Posterior cingulate gyrus (tissue), 11 donors: Measurements from ENCODE around the gene ZNF771.
"Not testable (repeated sequence)": the region's sequence is repeated elsewhere in the genome, so short reads cannot be mapped to it uniquely, and the experiment has no call there.

Source experiments
- DNase-seq, 10 donors: peaks; one replicate each; pipeline versions ENCODE4 v3.0.0 to v3.0.0-alpha.2; 2020 to 2021; ENCODE audit warnings: mixed read lengths in 3 of 10
- intact Hi-C: fragments of 100-400 bp; cut with DNase I; formaldehyde crosslinking; loops from one replicate; pipeline ENCODE4 v1.15.1; 2023

The ZNF771 gene

DNA sequence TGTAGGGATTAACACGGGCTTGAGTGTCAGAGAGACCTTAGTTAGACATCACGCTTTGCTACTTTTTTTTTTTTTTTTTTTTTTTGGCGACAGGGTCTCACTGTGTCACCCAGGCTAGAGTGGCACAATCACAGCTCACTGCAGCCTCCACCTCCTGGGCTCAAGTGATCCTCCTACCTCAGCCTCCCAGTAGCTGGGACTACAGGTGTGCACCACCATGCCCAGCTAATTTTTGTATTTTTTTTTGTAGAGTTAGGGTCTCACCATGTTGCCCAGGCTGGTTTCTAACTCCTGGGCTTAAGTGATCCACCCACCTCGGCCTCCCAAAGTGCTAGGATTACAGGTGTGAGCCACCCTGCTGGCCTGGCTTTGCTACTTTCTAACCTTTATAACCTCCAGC lies 10.8 kb upstream of the ZNF771 start:
- DNase-seq, result not testable (repeated sequence)
- intact Hi-C loops, result loop anchor here (5.0 kb wide), 1 partner anchor 49 kb away; no protein-coding TSS in a partner anchor

DNA sequence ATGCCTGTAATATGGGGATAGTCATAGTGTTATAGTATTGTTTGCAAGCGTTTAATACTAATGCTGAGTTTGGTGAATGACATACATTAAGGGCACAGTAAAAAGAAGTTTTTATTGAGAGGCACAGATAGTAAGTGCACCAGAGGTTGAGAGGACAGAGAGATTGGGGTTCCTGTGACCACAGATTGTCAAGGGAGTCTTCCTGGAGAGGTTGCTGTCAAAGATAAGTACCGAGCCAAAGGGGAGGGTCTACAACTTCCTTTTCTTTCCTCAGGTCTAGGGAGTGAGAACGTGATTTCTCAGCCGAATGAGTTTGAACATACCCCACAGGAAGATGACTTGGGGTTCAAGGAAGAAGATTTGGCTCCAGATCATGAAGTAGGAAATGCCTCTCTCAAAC lies 10.3 kb upstream of the ZNF771 start:
- intact Hi-C loops, result loop anchor here (5.0 kb wide), 1 partner anchor 50 kb away; no protein-coding TSS in a partner anchor
- DNase-seq, result no peak

DNA sequence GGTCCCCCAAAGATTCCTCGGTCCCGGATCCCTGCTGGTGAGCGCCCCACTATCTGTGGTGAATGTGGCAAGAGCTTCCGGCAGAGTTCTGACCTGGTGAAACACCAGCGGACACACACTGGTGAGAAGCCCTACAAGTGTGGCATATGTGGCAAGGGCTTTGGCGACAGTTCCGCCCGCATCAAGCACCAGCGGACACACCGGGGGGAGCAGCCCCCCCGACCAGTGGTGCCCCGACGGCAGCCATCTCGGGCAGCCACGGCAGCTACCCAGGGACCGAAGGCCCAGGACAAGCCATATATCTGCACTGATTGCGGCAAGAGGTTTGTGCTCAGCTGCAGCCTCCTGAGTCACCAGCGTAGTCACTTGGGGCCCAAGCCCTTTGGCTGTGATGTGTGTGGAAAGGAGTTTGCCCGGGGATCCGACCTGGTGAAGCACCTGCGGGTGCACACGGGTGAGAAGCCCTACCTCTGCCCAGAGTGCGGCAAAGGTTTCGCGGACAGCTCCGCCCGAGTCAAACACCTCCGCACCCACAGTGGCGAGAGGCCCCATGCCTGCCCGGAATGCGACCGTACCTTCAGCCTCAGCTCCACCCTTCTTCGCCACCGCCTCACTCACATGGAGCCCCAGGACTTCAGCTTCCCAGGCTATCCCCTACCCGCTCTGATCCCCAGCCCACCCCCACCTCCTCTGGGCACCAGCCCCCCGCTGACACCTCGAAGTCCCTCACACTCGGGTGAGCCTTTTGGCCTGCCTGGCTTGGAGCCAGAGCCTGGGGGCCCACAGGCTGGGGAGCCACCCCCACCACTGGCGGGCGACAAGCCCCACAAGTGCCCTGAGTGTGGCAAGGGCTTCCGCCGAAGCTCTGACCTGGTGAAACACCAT lies 9.4 kb upstream of the ZNF771 start:
- no peak for DNase-seq
- intact Hi-C loops, result loop anchor here (5.0 kb wide), 1 partner anchor 51 kb away; no protein-coding TSS in a partner anchor

DNA sequence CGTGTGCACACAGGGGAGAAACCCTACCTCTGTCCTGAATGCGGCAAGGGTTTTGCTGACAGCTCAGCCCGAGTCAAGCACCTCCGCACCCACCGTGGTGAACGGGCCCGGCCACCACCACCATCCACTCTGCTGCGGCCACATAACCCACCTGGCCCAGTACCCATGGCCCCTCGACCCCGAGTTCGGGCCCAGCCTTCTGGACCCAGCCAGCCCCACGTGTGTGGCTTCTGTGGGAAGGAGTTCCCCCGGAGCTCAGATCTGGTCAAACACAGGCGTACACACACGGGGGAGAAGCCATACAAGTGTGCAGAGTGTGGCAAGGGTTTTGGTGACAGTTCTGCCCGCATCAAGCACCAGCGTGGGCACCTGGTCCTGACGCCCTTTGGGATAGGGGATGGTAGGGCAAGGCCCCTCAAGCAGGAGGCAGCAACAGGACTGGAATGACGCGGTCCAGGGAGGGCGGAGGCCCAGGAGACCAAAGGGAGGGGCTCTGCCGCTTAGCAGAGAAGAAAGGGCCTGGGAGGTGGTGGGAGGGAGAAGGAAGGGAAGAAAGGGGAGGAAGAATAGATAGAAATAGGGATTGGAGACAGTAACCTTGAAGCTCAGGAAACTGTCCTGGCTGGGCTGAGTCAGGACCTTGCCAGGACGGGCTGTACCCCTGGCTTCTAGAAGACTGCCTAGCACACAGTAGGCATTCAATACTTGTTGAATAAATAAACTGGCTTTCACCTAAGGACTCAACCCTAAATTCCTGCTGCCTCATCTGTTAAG lies 8.6 kb upstream of the ZNF771 start:
- intact Hi-C loops, result loop anchor here (5.0 kb wide), 1 partner anchor 52 kb away; no protein-coding TSS in a partner anchor
- DNase-seq, result no peak

DNA sequence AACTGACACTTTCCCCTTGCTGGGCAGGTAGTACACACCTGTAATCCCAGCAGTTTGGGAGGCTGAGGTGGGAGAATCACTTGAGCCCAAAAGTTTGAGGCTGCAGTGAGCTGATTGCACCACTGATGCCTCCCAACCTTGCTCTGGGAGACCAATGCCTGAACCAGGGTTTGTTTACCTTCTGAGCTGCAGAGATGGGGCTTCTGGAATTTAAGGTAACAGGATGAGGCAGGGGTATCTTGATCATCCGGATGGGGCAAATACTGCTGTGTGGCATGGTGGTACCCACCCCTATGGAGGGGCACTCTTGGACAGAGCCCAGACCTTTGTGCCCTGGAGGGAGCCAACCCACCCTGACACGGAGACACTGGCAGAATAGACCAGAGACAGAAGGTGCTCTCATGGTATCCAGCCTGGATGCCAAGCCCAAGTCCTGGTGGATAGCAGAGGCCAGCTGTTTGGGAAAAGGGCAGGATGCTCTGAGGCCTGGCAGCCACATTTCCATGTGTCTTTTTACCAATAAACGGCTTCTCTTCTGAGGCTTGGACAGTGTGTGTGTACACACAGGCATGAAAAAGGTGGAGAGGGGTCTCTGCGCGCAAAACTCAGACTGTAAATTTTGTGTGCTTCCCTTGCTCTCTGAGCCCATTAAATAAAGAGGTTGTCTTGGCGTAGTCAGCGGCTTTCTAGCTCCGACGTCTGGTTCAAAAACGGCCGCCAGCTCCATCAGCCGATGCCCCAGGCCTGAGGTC lies 7.8 kb upstream of the ZNF771 start:
- intact Hi-C loops, result loop anchor here (5.0 kb wide), 1 partner anchor 52 kb away; no protein-coding TSS in a partner anchor
- DNase-seq, result no peak

DNA sequence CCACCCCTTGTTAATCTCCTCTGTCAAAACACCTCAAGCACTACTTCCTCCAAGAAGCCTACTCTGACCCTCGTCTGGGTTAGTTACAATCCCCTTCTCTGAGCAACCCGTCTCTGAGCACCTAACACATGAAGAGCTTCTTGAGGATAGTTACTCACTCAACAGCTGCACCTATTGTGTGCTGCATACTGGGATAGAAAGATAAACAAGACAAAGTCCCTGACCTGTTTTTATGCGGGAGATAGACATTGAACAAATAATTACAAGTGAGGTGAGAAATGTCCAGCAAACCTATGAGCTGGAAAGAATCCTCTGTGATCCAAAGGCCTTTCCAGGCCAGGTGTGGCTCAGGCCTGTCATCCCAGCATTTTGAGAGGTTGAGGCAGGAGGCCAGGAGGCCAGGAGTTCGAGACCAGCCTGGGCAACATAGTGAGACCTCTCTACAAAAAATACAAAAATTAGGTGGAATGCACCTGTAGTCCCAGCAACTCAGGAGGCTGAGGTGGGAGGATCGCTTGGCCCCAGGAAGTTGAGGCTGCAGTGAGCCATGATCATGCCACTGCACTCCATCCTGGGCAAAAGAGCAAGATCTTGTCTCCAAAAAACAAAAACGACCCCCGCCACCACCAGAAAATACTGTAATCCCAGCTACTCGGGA lies 5.5 kb upstream of the ZNF771 start:
- intact Hi-C loops, result no loop called here
- DNase-seq, result no peak

DNA sequence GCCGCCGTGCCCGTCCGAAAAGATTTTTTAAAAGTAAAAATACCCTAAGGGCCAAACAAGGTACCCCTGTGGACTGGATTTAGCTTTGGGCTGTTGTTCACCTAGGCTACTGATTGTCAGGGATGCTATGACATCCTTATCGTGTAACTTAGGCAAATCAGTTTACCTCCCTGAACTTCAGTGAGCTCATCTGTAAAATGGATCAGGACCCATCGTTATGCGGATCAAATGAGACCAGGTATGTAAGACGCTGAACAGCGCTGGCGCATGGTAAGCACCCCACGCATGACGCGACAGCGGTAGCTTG lies 658 bp upstream of the ZNF771 start:
- DNase-seq, result no peak
- intact Hi-C loops, result loop anchor here (1.0 to 5.0 kb wide), 2 partner anchors 11 to 39 kb away; partner anchors contain the start of gene ZNF48

DNA sequence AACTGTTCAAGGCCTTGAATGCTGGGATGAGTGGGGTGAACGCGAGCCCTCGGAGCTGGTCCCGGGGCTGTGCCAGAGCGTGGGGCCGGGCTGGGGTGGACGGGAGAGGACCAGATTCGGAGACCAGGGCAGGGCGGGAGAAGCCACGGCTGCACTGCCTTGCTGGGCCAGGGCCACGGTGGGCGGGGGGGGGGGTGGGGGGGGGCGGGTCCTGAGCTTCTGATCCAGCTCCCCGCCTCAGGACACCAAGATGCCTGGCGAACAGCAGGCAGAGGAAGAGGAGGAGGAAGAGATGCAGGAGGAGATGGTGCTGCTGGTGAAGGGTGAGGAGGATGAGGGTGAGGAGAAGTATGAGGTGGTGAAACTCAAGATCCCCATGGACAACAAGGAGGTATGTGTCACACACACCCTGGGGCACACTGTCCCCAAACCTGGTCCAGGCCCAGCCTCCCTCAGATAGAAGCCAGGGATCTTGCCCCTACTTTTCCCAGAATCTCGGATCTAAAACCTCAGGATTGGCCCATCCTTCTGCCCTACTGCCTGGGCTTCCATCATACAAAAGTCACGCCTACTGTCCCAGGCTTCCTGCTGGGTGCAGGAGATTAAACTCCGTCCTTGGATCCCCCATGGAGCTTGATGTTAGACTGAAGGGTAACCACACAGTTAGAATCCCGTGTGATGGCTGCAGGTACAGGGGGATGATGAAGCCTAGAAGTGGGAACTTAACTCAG lies 563 bp downstream of the ZNF771 start:
- intact Hi-C loops, result loop anchor here (1.0 to 5.0 kb wide), 2 partner anchors 13 to 41 kb away; partner anchors contain the start of gene ZNF48
- DNase-seq, result peak in 2 of 10 donors; percentile 30 to 85

DNA sequence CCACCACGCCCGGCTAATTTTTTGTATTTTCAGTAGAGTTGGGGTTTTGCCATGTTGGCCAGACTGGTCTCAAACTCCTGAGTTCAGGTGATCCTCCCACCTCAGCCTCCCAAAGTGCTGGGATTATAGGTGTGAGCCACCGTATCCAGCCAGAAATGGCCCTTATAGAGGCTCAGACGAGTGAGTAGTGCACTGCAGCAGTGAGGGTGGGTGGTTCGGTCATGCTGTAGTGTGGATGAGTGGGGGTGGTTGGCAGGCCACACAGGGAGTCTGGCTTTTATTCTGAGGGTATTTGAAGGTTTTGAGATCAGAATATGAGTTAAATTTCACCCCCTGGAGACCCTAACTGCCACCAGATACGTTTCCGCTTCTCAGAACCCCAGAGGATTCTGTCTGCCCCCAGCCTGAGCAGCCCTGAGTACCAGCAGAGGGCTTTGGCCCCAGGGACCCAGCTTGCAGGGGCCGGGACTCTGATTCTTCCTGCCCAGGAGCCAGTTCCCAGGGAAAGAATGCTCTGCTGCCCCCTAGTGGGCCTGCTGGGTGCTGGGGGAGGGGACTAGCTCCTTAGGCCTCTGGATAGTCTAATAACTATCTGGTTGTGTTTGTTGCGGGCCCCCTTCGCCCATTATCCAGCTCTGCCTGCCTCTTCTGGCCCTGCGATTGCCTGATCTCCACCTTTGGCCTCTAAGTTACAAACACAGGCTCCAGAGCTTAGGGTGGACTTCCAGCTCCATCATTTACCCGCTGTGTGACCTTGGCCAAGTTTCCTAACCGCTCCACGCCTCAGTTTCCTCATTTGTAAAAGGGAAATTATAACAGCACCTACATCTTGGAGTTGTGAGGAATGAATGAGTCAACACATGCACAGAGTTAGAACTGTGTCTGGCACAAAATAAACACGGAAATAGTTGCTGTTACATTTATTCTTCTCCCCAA lies 2.0 kb downstream of the ZNF771 start:
- intact Hi-C loops, result loop anchor here (2.0 to 5.0 kb wide), 2 partner anchors 19 to 42 kb away; no protein-coding TSS in a partner anchor
- peak; percentile 83 to 98 (median 94) for DNase-seq

DNA sequence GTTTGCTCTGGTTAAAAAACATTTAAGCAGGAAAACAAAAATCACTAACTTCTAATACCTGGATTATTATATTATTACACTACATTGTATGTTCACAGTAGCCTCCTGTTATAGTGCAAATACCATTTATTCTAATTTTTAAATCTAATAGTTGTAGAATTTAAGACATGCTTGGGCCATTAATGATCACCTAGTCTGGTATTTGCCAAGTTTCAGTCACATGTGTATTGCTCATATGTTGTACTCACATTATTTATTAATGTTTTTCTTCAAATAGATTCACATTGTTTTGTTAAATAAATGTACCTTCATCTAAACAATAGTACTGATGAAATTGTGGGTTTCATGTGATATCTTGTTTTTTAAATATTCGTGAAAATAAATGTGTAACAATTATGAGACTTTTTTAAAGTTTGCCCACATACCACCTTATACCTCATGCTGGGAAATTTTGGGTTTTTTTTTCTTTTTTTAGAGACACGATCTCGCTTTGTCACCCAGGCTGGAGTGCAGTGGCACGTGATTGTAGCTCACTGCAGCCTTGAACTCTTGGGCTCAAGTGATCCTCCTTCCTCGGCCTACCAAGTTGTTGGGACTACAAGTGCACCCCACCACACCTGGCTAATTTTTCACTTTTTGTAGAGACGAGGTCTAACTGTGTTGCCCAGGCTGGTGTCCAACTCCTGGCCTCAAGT lies 5.9 kb downstream of the ZNF771 start:
- DNase-seq, result no peak
- intact Hi-C loops, result no loop called here

DNA sequence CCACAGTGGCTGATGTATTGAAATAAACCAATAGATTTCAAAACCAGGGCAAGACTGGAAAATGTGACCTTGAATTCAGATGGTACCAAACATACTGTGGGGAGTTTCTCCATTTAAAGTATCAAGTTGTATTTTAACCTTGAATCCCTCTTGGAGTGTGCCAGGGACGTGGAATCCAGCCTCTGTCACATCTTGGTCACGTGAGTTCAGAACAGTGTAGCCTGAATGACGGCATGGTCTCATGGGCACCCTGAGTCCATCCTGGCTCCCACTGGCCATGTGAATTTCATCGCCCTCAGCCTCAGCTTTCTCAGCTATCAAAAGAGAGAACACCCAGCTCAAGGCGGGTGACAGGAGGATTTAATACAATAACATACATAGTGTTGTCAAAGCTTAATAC lies 6.8 kb downstream of the ZNF771 start:
- intact Hi-C loops, result no loop called here

DNA sequence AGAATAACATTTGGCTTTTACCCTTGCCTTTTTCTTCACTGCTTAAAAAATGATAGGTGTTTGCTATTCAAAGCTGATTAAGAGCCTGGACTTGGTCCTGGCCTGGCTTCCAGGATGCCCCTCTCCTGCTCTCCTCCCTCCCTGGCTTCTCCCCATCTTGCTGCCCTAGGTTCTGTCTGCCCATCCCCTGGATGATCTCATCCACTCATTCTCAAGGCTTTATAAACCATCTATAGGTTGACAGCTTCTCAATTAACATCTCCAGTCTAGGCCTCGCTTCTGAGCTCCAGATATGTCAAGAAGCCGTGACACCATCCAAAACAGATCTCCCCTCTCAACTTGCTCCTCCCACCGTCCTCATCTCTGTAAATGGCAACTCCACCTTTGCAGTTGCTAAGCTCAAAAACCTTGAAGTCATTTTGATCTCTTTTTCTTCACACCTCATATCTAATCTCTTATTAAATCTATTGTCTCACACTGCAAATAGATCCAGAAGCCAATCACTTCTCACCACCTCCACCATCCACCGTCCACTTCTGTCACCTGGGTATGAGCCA lies 8.7 kb downstream of the ZNF771 start:
- DNase-seq, result no peak
- intact Hi-C loops, result no loop called here

More for the DNA sequence above, 6.8 kb downstream of the ZNF771 start:
- no peak for DNase-seq

DNA sequence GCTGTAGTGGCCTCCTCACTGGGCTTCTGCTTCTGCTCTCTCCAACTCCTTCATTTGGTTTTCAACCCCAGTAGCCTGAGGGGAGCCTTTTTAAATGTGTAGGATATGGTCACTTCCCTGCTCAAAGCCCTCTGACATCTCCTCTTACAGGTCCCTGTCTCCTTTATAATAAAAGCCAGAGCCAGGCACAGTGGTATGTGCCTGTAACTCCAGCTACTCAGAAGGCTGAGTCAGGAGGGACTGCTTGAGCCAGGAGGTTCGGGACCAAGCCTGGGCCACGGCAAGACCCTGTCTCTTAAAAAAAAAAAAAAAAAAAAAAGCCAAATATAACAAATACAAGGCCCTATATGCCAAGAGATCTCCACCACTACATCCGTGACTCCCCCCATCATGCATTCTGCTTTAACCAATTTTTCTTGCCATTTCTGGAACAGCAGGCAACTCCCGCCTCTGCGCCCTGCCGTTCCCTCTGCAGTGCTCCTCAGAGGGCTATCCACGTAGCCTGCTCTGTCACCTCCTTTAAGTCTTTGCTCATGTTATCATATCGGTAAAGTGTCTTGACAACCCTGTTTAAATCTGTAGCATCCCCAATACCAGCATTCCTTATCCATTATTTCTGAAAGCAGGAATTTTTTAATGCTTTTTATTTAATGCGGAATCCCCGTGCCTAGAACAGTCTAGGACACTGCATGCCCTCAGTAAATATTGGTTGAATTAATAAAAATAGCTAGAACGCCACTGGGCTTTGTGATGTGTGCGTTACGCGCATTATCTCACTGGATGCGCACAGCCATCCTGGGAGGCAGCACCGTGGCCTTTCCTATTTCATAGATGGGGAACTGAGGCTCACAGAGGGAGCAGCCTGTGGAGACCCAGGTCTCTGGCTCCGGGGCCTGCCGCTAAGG lies 9.5 kb downstream of the ZNF771 start:
- intact Hi-C loops, result no loop called here
- DNase-seq, result no peak

DNA sequence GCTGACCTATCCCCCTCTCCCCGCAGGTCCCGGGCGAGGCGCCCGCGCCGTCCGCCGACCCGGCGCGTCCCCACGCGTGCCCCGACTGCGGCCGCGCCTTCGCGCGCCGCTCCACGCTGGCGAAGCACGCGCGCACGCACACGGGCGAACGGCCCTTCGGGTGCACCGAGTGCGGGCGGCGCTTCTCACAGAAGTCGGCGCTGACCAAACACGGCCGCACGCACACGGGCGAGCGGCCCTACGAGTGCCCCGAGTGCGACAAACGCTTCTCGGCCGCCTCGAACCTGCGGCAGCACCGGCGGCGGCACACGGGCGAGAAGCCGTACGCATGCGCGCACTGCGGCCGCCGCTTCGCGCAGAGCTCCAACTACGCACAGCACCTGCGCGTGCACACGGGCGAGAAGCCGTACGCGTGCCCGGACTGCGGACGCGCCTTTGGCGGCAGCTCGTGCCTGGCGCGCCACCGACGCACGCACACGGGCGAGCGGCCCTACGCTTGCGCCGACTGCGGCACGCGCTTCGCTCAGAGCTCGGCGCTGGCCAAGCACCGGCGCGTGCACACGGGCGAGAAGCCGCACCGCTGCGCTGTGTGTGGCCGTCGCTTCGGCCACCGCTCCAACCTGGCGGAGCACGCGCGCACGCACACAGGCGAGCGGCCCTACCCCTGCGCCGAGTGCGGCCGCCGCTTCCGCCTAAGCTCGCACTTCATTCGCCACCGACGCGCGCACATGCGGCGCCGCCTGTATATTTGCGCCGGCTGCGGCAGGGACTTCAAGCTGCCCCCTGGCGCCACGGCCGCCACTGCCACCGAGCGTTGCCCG lies 10.3 kb downstream of the ZNF771 start:
- peak; percentile 60 to 97 (median 73) for DNase-seq
- intact Hi-C loops, result no loop called here
